ENCODE measurements around the gene PDE1C. TPM values are rescaled to one million over a fixed set of nuclear protein-coding genes. Genes with fewer than 3 reads are reported as not detected.

Gene PDE1C
- total and polyA plus RNA-seq, 2 experiments from 2014 or later, result 23.5 to 33.8 TPM

DNA sequence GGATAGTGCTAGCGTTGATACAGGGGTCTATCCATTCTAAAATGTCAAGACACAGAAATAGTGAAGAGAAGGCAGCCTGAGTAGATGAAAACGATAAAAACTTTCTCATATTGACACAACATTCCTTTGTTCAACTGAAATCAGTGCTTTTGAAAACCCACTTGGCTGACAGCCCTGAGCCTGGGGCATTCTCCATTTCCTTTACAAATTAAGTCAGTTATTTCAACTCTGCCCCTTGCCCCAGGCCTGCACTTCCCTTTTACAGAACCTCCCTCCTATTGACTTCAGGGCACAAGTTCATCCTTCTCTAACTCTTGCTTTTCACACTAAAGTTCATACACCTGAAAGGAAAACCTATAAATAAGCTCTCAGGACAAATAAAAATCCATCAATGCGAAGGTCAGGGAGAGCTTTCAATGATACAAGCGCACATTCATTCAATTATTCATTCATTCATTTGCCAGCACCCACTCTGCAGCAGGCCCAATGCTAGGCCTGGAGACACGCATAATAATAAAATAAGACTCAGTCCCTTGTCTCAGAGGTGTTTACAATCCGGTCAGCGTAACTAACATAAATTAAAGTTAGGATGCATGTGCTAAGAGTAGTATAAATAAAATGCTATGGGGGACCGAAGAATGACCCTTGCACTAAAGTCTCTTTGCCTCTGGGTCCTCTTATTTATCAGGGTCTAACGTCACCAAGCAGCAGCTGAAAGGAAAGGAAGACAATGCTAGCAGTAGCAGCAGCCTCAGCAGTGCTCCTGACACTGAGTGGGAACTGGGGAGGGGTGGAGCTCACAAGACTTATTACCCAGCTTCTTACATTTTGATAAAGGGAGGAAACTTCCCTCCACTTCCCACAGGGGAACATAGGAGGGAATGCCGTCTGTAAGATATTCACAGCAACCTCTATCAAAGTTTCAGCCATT is 134.8 kb downstream of the PDE1C start:
- in situ Hi-C loops (cut with MboI), result no loop called here
- H3K4me1 ChIP-seq (ENCODE audit: insufficient read depth), result peaks cover 62% of the 10 kb centered on the region
- H3K27ac ChIP-seq, result peak overlapping the region; percentile 32
- H3K9me3 ChIP-seq (ENCODE audit: low read depth), result no peaks in the 10 kb centered on the region
- TF ChIP-seq EZH2phosphoT487 (IDR thresholded peaks at IDR 0.05; ENCODE audit: insufficient read depth, low read depth) (no peak), EZH2 (IDR thresholded peaks at IDR 0.05; ENCODE audit: insufficient read depth, poor library complexity, severe bottlenecking) (no peak)
- no peaks in the 10 kb centered on the region for H4K20me1 ChIP-seq (ENCODE audit: insufficient read depth)
- no peaks in the 10 kb centered on the region for H3K27me3 ChIP-seq (replicated peaks; ENCODE audit: insufficient read depth)
- WGBS, 2 experiments (ENCODE audit: low coverage in 1 of 2, low lambda C conversion rate in 2 of 2, missing lambda C conversion rate in 2 of 2), result 31 to 35% methylated on average over 10 of the region's 10 CpGs
- no peak overlapping the region for H2AFZ ChIP-seq
- H3K79me2 ChIP-seq (ENCODE audit: insufficient read depth), result peaks cover 19% of the 10 kb centered on the region; the same call in 1 of the 2 replicates
- H3K4me2 ChIP-seq (ENCODE audit: unreplicated experiment), result peak overlapping the region; percentile 36
- no peak for DNase-seq
- H3K9me2 ChIP-seq (ENCODE audit: insufficient read depth), result no peaks in the 10 kb centered on the region
- peaks cover 54% of the 10 kb centered on the region for H3F3A ChIP-seq (ENCODE audit: insufficient read depth)
- H3K4me3 ChIP-seq, result no peak overlapping the region
- no peaks in the 10 kb centered on the region for H3K36me3 ChIP-seq (ENCODE audit: low read depth)
- H3K9ac ChIP-seq, result no peak overlapping the region

DNA sequence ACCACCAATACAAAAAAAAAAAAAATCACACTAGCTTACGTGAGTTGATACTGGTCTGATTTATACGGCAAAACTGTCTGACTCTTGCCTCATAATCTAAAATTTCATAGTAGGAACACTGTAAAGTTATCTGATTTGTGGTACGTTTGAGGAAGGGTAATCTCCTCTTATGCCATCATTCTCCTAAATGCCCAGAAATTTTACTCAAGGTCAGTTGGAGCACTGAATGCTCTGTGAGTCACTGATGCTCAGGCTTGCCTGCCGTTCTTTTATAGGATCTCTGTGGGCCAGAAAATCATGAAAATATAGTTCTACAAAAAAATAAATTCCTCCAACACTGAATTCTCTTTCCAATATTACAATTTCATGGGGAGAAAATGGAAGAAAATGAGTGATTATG is 135.7 kb downstream of the PDE1C start:
- peak overlapping the region; percentile 32 for H3K27ac ChIP-seq
- H3K4me3 ChIP-seq, result no peak overlapping the region
- in situ Hi-C loops (cut with MboI), result no loop called here
- H3K9ac ChIP-seq, result no peak overlapping the region
- no peaks in the 10 kb centered on the region for H4K20me1 ChIP-seq (ENCODE audit: insufficient read depth)
- WGBS, 2 experiments (ENCODE audit: low coverage in 1 of 2, low lambda C conversion rate in 2 of 2, missing lambda C conversion rate in 2 of 2), result 29 to 34% methylated on average over 4 of the region's 4 CpGs
- H3K9me2 ChIP-seq (ENCODE audit: insufficient read depth), result no peaks in the 10 kb centered on the region
- H3K4me2 ChIP-seq (ENCODE audit: unreplicated experiment), result peak overlapping the region; percentile 36
- peaks cover 53% of the 10 kb centered on the region for H3F3A ChIP-seq (ENCODE audit: insufficient read depth)
- no peak overlapping the region for H2AFZ ChIP-seq
- peak; percentile 58 for DNase-seq
- H3K9me3 ChIP-seq (ENCODE audit: low read depth), result no peaks in the 10 kb centered on the region
- H3K79me2 ChIP-seq (ENCODE audit: insufficient read depth), result peaks cover 23% of the 10 kb centered on the region
- peaks cover 59% of the 10 kb centered on the region for H3K4me1 ChIP-seq (ENCODE audit: insufficient read depth)
- H3K36me3 ChIP-seq (ENCODE audit: low read depth), result no peaks in the 10 kb centered on the region
- H3K27me3 ChIP-seq (replicated peaks; ENCODE audit: insufficient read depth), result no peaks in the 10 kb centered on the region
- TF ChIP-seq EZH2 (IDR thresholded peaks at IDR 0.05; ENCODE audit: insufficient read depth, poor library complexity, severe bottlenecking) (no peak), EZH2phosphoT487 (IDR thresholded peaks at IDR 0.05; ENCODE audit: insufficient read depth, low read depth) (no peak)

DNA sequence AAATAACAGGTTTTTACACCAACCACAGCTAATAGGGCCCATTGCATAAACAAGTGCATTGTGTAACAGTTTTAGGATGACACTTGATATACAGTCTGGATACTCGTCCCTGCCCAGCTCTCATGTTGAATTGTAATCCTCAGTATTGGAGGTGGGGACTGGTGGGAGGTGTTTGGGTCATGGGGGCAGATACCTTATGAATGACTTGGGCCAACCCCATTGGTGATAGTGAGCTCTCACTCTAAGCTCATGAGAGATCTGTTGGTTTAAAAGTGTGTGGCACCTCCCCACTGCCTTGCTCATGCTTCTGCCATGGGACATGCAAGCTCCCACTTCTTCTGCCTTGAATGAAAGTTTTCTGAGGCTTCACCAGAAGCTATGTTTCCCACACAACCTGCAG is 136.7 kb downstream of the PDE1C start:
- H4K20me1 ChIP-seq (ENCODE audit: insufficient read depth), result no peaks in the 10 kb centered on the region
- peak; percentile 45 for DNase-seq
- H3K27me3 ChIP-seq (replicated peaks; ENCODE audit: insufficient read depth), result no peaks in the 10 kb centered on the region
- no peak overlapping the region for H3K9ac ChIP-seq
- no peaks in the 10 kb centered on the region for H3K9me3 ChIP-seq (ENCODE audit: low read depth)
- in situ Hi-C loops (cut with MboI), result no loop called here
- peak overlapping the region; percentile 32; the same call in 1 of the 2 replicates for H3K27ac ChIP-seq
- TF ChIP-seq EZH2phosphoT487 (IDR thresholded peaks at IDR 0.05; ENCODE audit: insufficient read depth, low read depth) (no peak), EZH2 (IDR thresholded peaks at IDR 0.05; ENCODE audit: insufficient read depth, poor library complexity, severe bottlenecking) (no peak)
- H3K36me3 ChIP-seq (ENCODE audit: low read depth), result no peaks in the 10 kb centered on the region
- H3F3A ChIP-seq (ENCODE audit: insufficient read depth), result peaks cover 44% of the 10 kb centered on the region
- no peak overlapping the region for H3K4me2 ChIP-seq (ENCODE audit: unreplicated experiment)
- H3K79me2 ChIP-seq (ENCODE audit: insufficient read depth), result peaks cover 32% of the 10 kb centered on the region
- WGBS, 2 experiments (ENCODE audit: low coverage in 1 of 2, low lambda C conversion rate in 2 of 2, missing lambda C conversion rate in 2 of 2), result 8 to 11% methylated on average over 1 of the region's 1 CpG
- H3K9me2 ChIP-seq (ENCODE audit: insufficient read depth), result no peaks in the 10 kb centered on the region
- no peak overlapping the region for H2AFZ ChIP-seq
- H3K4me3 ChIP-seq, result no peak overlapping the region
- H3K4me1 ChIP-seq (ENCODE audit: insufficient read depth), result peaks cover 49% of the 10 kb centered on the region

DNA sequence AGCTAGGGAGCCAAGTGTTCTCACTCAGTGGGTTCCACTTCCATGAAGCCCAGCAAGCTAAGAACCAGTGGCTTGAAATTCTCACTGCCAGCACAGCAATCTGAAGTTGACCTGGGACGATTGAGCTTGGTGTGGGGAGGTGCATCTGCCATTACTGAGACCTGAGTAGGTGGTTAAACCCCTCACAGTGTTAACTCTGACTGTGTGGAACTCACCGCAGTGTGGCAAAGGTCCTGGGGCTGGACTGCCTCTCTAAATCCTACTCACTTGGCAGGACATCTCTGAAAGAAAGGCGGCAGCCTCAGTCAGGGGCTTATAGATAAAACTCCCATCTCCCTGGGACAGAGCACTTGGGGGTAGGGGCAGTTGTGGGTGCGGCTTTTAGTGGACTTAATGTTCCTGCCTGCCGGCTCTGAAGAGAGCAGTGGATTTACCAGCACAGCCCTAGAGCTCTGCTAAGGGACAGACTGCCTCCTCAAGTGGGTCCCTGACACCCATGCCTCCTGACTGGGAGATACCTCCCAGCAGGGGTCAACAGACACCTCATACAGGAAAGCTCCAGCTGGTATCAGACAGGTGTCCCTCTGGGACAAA is 143.1 kb downstream of the PDE1C start:
- H3K4me2 ChIP-seq (ENCODE audit: unreplicated experiment), result no peak overlapping the region
- no peaks in the 10 kb centered on the region for H3K27me3 ChIP-seq (replicated peaks; ENCODE audit: insufficient read depth)
- no peak overlapping the region for H3K27ac ChIP-seq
- 27 to 29% methylated on average over 5 of the region's 5 CpGs for whole genome bisulfite sequencing, 2 experiments (ENCODE audit: low coverage in 1 of 2, low lambda C conversion rate in 2 of 2, missing lambda C conversion rate in 2 of 2)
- H3K4me3 ChIP-seq, result no peak overlapping the region
- DNase-seq, result no peak
- peaks cover 69% of the 10 kb centered on the region for H3K79me2 ChIP-seq (ENCODE audit: insufficient read depth)
- H3K9me3 ChIP-seq (ENCODE audit: low read depth), result no peaks in the 10 kb centered on the region
- H3K9me2 ChIP-seq (ENCODE audit: insufficient read depth), result no peaks in the 10 kb centered on the region
- no peak overlapping the region for H2AFZ ChIP-seq
- no peaks in the 10 kb centered on the region for H3K36me3 ChIP-seq (ENCODE audit: low read depth)
- H3K9ac ChIP-seq, result no peak overlapping the region
- peaks cover 4% of the 10 kb centered on the region for H3K4me1 ChIP-seq (ENCODE audit: insufficient read depth)
- in situ Hi-C loops (cut with MboI), result no loop called here
- no peak for TF ChIP-seq EZH2 (IDR thresholded peaks at IDR 0.05; ENCODE audit: insufficient read depth, poor library complexity, severe bottlenecking)
- no peak for TF ChIP-seq EZH2phosphoT487 (IDR thresholded peaks at IDR 0.05; ENCODE audit: insufficient read depth, low read depth)
- no peaks in the 10 kb centered on the region for H4K20me1 ChIP-seq (ENCODE audit: insufficient read depth)
- peaks cover 7% of the 10 kb centered on the region; the same call in 1 of the 2 replicates for H3F3A ChIP-seq (ENCODE audit: insufficient read depth)

Data from GM23248 (cell line).